BJ (cell line): ENCODE results near the gene DENND4C. TPM values are rescaled to one million over a fixed set of nuclear protein-coding genes. Genes with fewer than 3 reads are reported as not detected.

ENCODE experiments used
- CTCF ChIA-PET: fragments of 350-600 bp; formaldehyde crosslinking; extraction: SDS; loops from one replicate; lab custom pipeline; 2021; ENCODE audit warnings: antibody characterized with exemption, inconsistent platforms; lab: Yijun Ruan, JAX
- POLR2A ChIA-PET: fragments of 300-600 bp; sonication (Branson Sonifier 250); formaldehyde crosslinking; extraction: SDS; loops from one replicate; lab custom pipeline; 2021; ENCODE audit warnings: antibody characterized with exemption; lab: Charles Lee
- DNase-seq: peaks from one replicate; pipeline ENCODE4 v3.0.0-alpha.2; 2011; ENCODE audit warnings: low read depth
- H3K27me3 ChIP-seq: 2 replicates; pipeline ENCODE4 v1.6.0; 2011; ENCODE audit warnings: low read length; ENCODE audit not compliant: control insufficient read depth, insufficient read depth
- H3K36me3 ChIP-seq: 2 replicates; pipeline ENCODE4 v1.5.1; 2011; ENCODE audit warnings: low read length; ENCODE audit not compliant: control insufficient read depth, insufficient read depth
- H3K4me3 ChIP-seq: 2 replicates; pipeline ENCODE4 v1.5.1; 2011; ENCODE audit warnings: low read depth, mild to moderate bottlenecking, control low read depth, low read length
- polyA plus RNA-seq: library from polyadenylated mRNA; depleted of rRNA; stranded (reverse); fragments of >200 nt; gene quantifications from 2 replicates; pipeline ENCODE4 v1.2.3, GENCODE V29; 2011; rRNA removed
- TF ChIP-seq, protein P1 (sequence below): IDR thresholded peaks from 2 replicates; pipeline ENCODE4 v1.5.1; 2011; ENCODE audit warnings: low read depth, mild to moderate bottlenecking, control low read depth, inconsistent platforms, low read length, moderate library complexity; ENCODE audit not compliant: insufficient read depth

DENND4C gene
- polyA plus RNA-seq, 1 experiment: 12.2 TPM

DNA sequence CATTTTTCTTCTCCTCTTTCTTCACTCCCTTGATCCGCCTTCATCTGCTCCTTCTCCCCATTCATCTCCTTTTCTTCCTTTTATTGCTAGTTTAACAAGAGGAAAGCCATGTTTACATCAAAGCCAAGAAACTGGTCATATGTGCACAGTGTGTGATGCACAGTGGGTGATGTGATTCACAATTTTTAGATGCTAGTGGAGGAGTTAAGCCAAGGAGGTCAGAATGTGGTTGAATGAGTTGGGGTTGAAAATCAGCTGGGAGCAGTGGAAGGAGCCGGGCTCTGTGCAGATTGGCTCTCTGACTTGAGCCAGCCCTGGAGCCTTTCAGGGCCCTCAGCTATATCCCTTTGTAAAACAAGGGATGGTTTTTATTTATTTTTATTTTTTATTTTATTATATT, 185.7 kb downstream of the DENND4C start:
- ChIA-PET CTCF (no interaction called here), POLR2A (no interaction called here)
- TF ChIP-seq, protein P1, sequence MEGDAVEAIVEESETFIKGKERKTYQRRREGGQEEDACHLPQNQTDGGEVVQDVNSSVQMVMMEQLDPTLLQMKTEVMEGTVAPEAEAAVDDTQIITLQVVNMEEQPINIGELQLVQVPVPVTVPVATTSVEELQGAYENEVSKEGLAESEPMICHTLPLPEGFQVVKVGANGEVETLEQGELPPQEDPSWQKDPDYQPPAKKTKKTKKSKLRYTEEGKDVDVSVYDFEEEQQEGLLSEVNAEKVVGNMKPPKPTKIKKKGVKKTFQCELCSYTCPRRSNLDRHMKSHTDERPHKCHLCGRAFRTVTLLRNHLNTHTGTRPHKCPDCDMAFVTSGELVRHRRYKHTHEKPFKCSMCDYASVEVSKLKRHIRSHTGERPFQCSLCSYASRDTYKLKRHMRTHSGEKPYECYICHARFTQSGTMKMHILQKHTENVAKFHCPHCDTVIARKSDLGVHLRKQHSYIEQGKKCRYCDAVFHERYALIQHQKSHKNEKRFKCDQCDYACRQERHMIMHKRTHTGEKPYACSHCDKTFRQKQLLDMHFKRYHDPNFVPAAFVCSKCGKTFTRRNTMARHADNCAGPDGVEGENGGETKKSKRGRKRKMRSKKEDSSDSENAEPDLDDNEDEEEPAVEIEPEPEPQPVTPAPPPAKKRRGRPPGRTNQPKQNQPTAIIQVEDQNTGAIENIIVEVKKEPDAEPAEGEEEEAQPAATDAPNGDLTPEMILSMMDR: no peak
- Histone ChIP-seq H3K36me3 (no peaks in the 10 kb centered on the region), H3K4me3 (no peak overlapping the region), H3K27me3 (no peaks in the 10 kb centered on the region)
- DNase-seq: no peak

GRCh38 chr9:19420877-19421276, 190.4 kb downstream of the DENND4C start:
- TF ChIP-seq, protein P1: no peak
- ChIA-PET CTCF (interaction anchor here (1.3 to 1.5 kb wide), 2 partner anchors 34 to 44 kb away, joined by 3 to 4 read pairs; no protein-coding TSS in a partner anchor), POLR2A (interaction anchor here (0.6 kb wide), 1 partner anchor 71 kb away, joined by 3 read pairs; no protein-coding TSS in a partner anchor)

More at GRCh38 chr9:19420877-19421276, 190.4 kb downstream of the DENND4C start:
- Histone ChIP-seq H3K27me3 (no peaks in the 10 kb centered on the region), H3K36me3 (no peaks in the 10 kb centered on the region), H3K4me3 (no peak overlapping the region)
- no peak for DNase-seq

Other genes with a start within 250 kb of the DENND4C start
- gene SAXO1, start 197.5 kb upstream of the DENND4C start, polyA plus RNA-seq: not detected in 2 replicates
- 161 and 167 TPM in 2 replicates for gene RRAGA, start 181.3 kb upstream of the DENND4C start, polyA plus RNA-seq
- 4.4 and 8.7 TPM in 2 replicates for gene HAUS6, start 127.8 kb upstream of the DENND4C start, polyA plus RNA-seq
- gene PLIN2, start 103.2 kb upstream of the DENND4C start, polyA plus RNA-seq: 143 and 158 TPM in 2 replicates
- 2,388 and 3,035 TPM in 2 replicates for gene RPS6, start 149.5 kb downstream of the DENND4C start, polyA plus RNA-seq
- 1.4 and 1.8 TPM in 2 replicates for gene ACER2, start 178.3 kb downstream of the DENND4C start, polyA plus RNA-seq